Activated T-helper 2 cell treated with anti-CD3 and anti-CD28 coated beads, Interferon-gamma antibody, Interleukin-2, Interleukin-4, amounts not matched to agents 10 μg/mL and 5 μg/mL and 100 μg/mL, durations not matched to agents 14 hours and 24 hours and 36 hours (primary cell): Measurements from ENCODE around the gene EYA3. TPM values are rescaled to one million over a fixed set of nuclear protein-coding genes. Genes with fewer than 3 reads are reported as not detected.

Source experiments
- DNase-seq: peaks from one replicate; pipeline ENCODE4 v3.0.0; 2021; ENCODE audit warnings: low spot score
- H3K27ac Mint-ChIP-seq: one replicate; pipeline ENCODE4 v1.8.0; 2021; ENCODE audit warnings: mixed read lengths
- H3K27me3 Mint-ChIP-seq: one replicate; pipeline ENCODE4 v1.8.0; 2021; ENCODE audit warnings: low read depth, mixed read lengths
- H3K36me3 Mint-ChIP-seq: one replicate; pipeline ENCODE4 v1.8.0; 2021; ENCODE audit warnings: low read depth, mixed read lengths
- H3K4me1 Mint-ChIP-seq: one replicate; pipeline ENCODE4 v1.8.0; 2021; ENCODE audit warnings: low read depth, mixed read lengths
- H3K4me3 Mint-ChIP-seq: one replicate; pipeline ENCODE4 v1.8.0; 2021; ENCODE audit warnings: low read depth, mild to moderate bottlenecking, moderate library complexity, mixed read lengths
- H3K9me3 Mint-ChIP-seq: one replicate; pipeline ENCODE4 v1.8.0; 2021; ENCODE audit warnings: mixed read lengths
- intact Hi-C: fragments of 100-400 bp; cut with micrococcal nuclease; formaldehyde crosslinking; loops from one replicate; pipeline ENCODE4 v1.15.1; 2023
- total RNA-seq: library from RNA; stranded (reverse); gene quantifications from 2 replicates; pipeline ENCODE4 v1.2.3, GENCODE V29; 2022

The EYA3 gene
- total RNA-seq, 1 donor from 2014 or later: 27.5 TPM

GRCh38 chr1:27963393-27963792, 125.0 kb downstream of the EYA3 start:
- intact Hi-C loops: no loop called here
- Mint-ChIP-seq H3K4me3 (no peak overlapping the region), H3K9me3 (no peaks in the 10 kb centered on the region), H3K4me1 (peaks cover 14% of the 10 kb centered on the region), H3K36me3 (peaks cover 22% of the 10 kb centered on the region), H3K27ac (no peak overlapping the region), H3K27me3 (no peaks in the 10 kb centered on the region)
- no peak for DNase-seq

GRCh38 chr1:27961646-27962221, 126.7 kb downstream of the EYA3 start:
- Mint-ChIP-seq H3K4me1 (peaks cover 12% of the 10 kb centered on the region), H3K36me3 (peaks cover 11% of the 10 kb centered on the region), H3K4me3 (peak overlapping the region; percentile 78), H3K27ac (no peak overlapping the region), H3K9me3 (no peaks in the 10 kb centered on the region), H3K27me3 (peaks cover 3% of the 10 kb centered on the region)
- no peak for DNase-seq
- intact Hi-C loops: no loop called here

GRCh38 chr1:27960762-27961645, 127.4 kb downstream of the EYA3 start:
- H3K9me3 Mint-ChIP-seq: no peaks in the 10 kb centered on the region
- peak overlapping the region; percentile 78 for H3K4me3 Mint-ChIP-seq
- peaks cover 3% of the 10 kb centered on the region for H3K27me3 Mint-ChIP-seq
- no peak for DNase-seq
- intact Hi-C loops: no loop called here
- H3K36me3 Mint-ChIP-seq: peaks cover 8% of the 10 kb centered on the region
- peak overlapping the region; percentile 15 for H3K27ac Mint-ChIP-seq
- H3K4me1 Mint-ChIP-seq: peaks cover 12% of the 10 kb centered on the region

- intact Hi-C loops: no loop called here
- peaks cover 12% of the 10 kb centered on the region for H3K4me1 Mint-ChIP-seq
- no peaks in the 10 kb centered on the region for H3K9me3 Mint-ChIP-seq
- peak within 1 kb of the TSS; percentile 66 for H3K27ac Mint-ChIP-seq
- H3K27me3 Mint-ChIP-seq: peaks cover 3% of the 10 kb centered on the region
- H3K4me3 Mint-ChIP-seq: peak within 1 kb of the TSS; percentile 78
- DNase-seq: peak; percentile 77
- H3K36me3 Mint-ChIP-seq: peaks cover 2% of the 10 kb centered on the region
Observed at GRCh38 chr1:27959792-27960603, 128.4 kb downstream of the EYA3 start, which contains the start of gene XKR8. TSS of gene XKR8 (plus strand) at chr1:27959973. CDS start at chr1:27960070, 97 bp downstream.

GRCh38 chr1:27958513-27958912, 129.9 kb downstream of the EYA3 start:
- peaks cover 12% of the 10 kb centered on the region for H3K4me1 Mint-ChIP-seq
- no peak overlapping the region for H3K4me3 Mint-ChIP-seq
- no peaks in the 10 kb centered on the region for H3K9me3 Mint-ChIP-seq
- DNase-seq: no peak
- H3K27ac Mint-ChIP-seq: no peak overlapping the region
- H3K27me3 Mint-ChIP-seq: peaks cover 3% of the 10 kb centered on the region
- H3K36me3 Mint-ChIP-seq: no peaks in the 10 kb centered on the region
- intact Hi-C loops: no loop called here

- H3K4me3 Mint-ChIP-seq: no peak overlapping the region
- no peaks in the 10 kb centered on the region for H3K36me3 Mint-ChIP-seq
- intact Hi-C loops: no loop called here
- H3K9me3 Mint-ChIP-seq: no peaks in the 10 kb centered on the region
- H3K4me1 Mint-ChIP-seq: peaks cover 12% of the 10 kb centered on the region
- peaks cover 8% of the 10 kb centered on the region for H3K27me3 Mint-ChIP-seq
- DNase-seq: no peak
- H3K27ac Mint-ChIP-seq: no peak overlapping the region
Observed at GRCh38 chr1:27957655-27958054, 130.8 kb downstream of the EYA3 start.

GRCh38 chr1:27956761-27957160, 131.6 kb downstream of the EYA3 start:
- no peak overlapping the region for H3K27ac Mint-ChIP-seq
- intact Hi-C loops: no loop called here
- DNase-seq: no peak
- peaks cover 10% of the 10 kb centered on the region for H3K4me1 Mint-ChIP-seq
- no peaks in the 10 kb centered on the region for H3K36me3 Mint-ChIP-seq
- H3K27me3 Mint-ChIP-seq: peaks cover 11% of the 10 kb centered on the region
- no peaks in the 10 kb centered on the region for H3K9me3 Mint-ChIP-seq
- H3K4me3 Mint-ChIP-seq: no peak overlapping the region

- Mint-ChIP-seq H3K4me3 (no peak overlapping the region), H3K27ac (no peak overlapping the region), H3K27me3 (peaks cover 11% of the 10 kb centered on the region), H3K9me3 (no peaks in the 10 kb centered on the region), H3K4me1 (peaks cover 2% of the 10 kb centered on the region), H3K36me3 (no peaks in the 10 kb centered on the region)
- no peak for DNase-seq
- intact Hi-C loops: no loop called here
Observed at GRCh38 chr1:27955076-27955475, 133.3 kb downstream of the EYA3 start.

GRCh38 chr1:27954186-27954585, 134.2 kb downstream of the EYA3 start:
- peaks cover 11% of the 10 kb centered on the region for H3K27me3 Mint-ChIP-seq
- no peaks in the 10 kb centered on the region for H3K36me3 Mint-ChIP-seq
- H3K4me3 Mint-ChIP-seq: no peak overlapping the region
- no peak overlapping the region for H3K27ac Mint-ChIP-seq
- H3K4me1 Mint-ChIP-seq: no peaks in the 10 kb centered on the region
- DNase-seq: no peak
- intact Hi-C loops: no loop called here
- no peaks in the 10 kb centered on the region for H3K9me3 Mint-ChIP-seq

GRCh38 chr1:27952147-27952546, 136.3 kb downstream of the EYA3 start:
- Mint-ChIP-seq H3K27ac (no peak overlapping the region), H3K9me3 (no peaks in the 10 kb centered on the region), H3K4me3 (no peak overlapping the region), H3K36me3 (no peaks in the 10 kb centered on the region), H3K27me3 (peaks cover 11% of the 10 kb centered on the region), H3K4me1 (no peaks in the 10 kb centered on the region)
- intact Hi-C loops: no loop called here
- no peak for DNase-seq

- no peaks in the 10 kb centered on the region for H3K4me1 Mint-ChIP-seq
- peaks cover 9% of the 10 kb centered on the region for H3K27me3 Mint-ChIP-seq
- no peak for DNase-seq
- intact Hi-C loops: no loop called here
- no peak overlapping the region for H3K4me3 Mint-ChIP-seq
- no peaks in the 10 kb centered on the region for H3K36me3 Mint-ChIP-seq
- no peaks in the 10 kb centered on the region for H3K9me3 Mint-ChIP-seq
- no peak overlapping the region for H3K27ac Mint-ChIP-seq
Observed at GRCh38 chr1:27951396-27951795, 137.0 kb downstream of the EYA3 start.

GRCh38 chr1:27949027-27949426, 139.4 kb downstream of the EYA3 start:
- Mint-ChIP-seq H3K27me3 (peaks cover 9% of the 10 kb centered on the region), H3K4me1 (peaks cover 2% of the 10 kb centered on the region), H3K9me3 (no peaks in the 10 kb centered on the region), H3K4me3 (no peak overlapping the region), H3K36me3 (no peaks in the 10 kb centered on the region), H3K27ac (no peak overlapping the region)
- DNase-seq: no peak
- intact Hi-C loops: no loop called here
